ENCODE results near the gene SH2D1A.
"Not testable (repeated sequence)": the region's sequence is repeated elsewhere in the genome, so short reads cannot be mapped to it uniquely, and the experiment has no call there.

The SH2D1A gene

GRCh38 chrX:124354648-124355047 is 8.3 kb downstream of the SH2D1A start:
- no peak for DNase-seq

- DNase-seq = no peak
Observed at GRCh38 chrX:124358800-124359383, 12.5 kb downstream of the SH2D1A start.

- DNase-seq = no peak
Observed at GRCh38 chrX:124362072-124362471, 15.7 kb downstream of the SH2D1A start.

GRCh38 chrX:124362761-124363160 is 16.4 kb downstream of the SH2D1A start:
- no peak for DNase-seq

GRCh38 chrX:124369722-124370121 is 23.4 kb downstream of the SH2D1A start:
- no peak for DNase-seq

- no peak for DNase-seq
Observed at GRCh38 chrX:124373348-124373747, 27.0 kb downstream of the SH2D1A start.

GRCh38 chrX:124378643-124379042 is 32.3 kb downstream of the SH2D1A start:
- DNase-seq = no peak

- DNase-seq = no peak
Observed at GRCh38 chrX:124383354-124383753, 37.0 kb downstream of the SH2D1A start.

GRCh38 chrX:124386401-124386800 is 40.0 kb downstream of the SH2D1A start:
- no peak for DNase-seq

GRCh38 chrX:124388562-124388961 is 42.2 kb downstream of the SH2D1A start:
- DNase-seq = no peak

GRCh38 chrX:124392794-124393193 is 46.4 kb downstream of the SH2D1A start:
- DNase-seq = no peak

GRCh38 chrX:124393238-124393637 is 46.9 kb downstream of the SH2D1A start:
- no peak for DNase-seq

GRCh38 chrX:124393659-124394058 is 47.3 kb downstream of the SH2D1A start:
- no peak for DNase-seq

- DNase-seq = no peak
Observed at GRCh38 chrX:124395145-124395880, 49.0 kb downstream of the SH2D1A start.

GRCh38 chrX:124401696-124402095 is 55.3 kb downstream of the SH2D1A start:
- DNase-seq = no peak

GRCh38 chrX:124405868-124406267 is 59.5 kb downstream of the SH2D1A start:
- no peak for DNase-seq

- DNase-seq = peak; percentile 16
Observed at GRCh38 chrX:124406294-124407014, 60.1 kb downstream of the SH2D1A start.

GRCh38 chrX:124407226-124407625 is 60.9 kb downstream of the SH2D1A start:
- DNase-seq = no peak

GRCh38 chrX:124408380-124408779 is 62.0 kb downstream of the SH2D1A start:
- DNase-seq = not testable (repeated sequence)

GRCh38 chrX:124413244-124413643 is 66.9 kb downstream of the SH2D1A start:
- no peak for DNase-seq

- DNase-seq = no peak
Observed at GRCh38 chrX:124414281-124414680, 67.9 kb downstream of the SH2D1A start.

GRCh38 chrX:124415115-124415800 is 68.9 kb downstream of the SH2D1A start:
- no peak for DNase-seq
